Omental fat pad (tissue), 4 donors: ENCODE results near the gene TTLL1. TPM values are rescaled to one million over a fixed set of nuclear protein-coding genes. Genes with fewer than 3 reads are reported as not detected.
A peak's percentile ranks its signal among the peaks of the same experiment; 100 is the strongest.

Source experiments
- ATAC-seq: fragments of 150-250 bp; one replicate; pipeline ENCODE4 v1.9.1; 2016; ENCODE audit warnings: mild to moderate bottlenecking, moderate library complexity; ENCODE audit not compliant: low FRiP score
- DNase-seq: peaks from one replicate; pipeline ENCODE4 v3.0.0-alpha.2; 2019; ENCODE audit warnings: low spot score
- total RNA-seq, 4 donors: library from RNA; depleted of rRNA; stranded (reverse); fragments of >200 nt; gene quantifications; one replicate each; pipeline ENCODE4 v1.1.0, GENCODE V29; 2016
- TF ChIP-seq, protein P1 (sequence below), 3 donors: fragments of 450-650 bp; IDR thresholded peaks; one replicate each; pipeline ENCODE4 v1.5.1; 2016 to 2017; ENCODE audit warnings: antibody characterized with exemption in 3 of 3, mild to moderate bottlenecking in 3 of 3, moderate library complexity in 2 of 3

TTLL1 gene
- total RNA-seq, 4 donors from 2014 or later = 2.2 to 5.3 (median 3.6) TPM

DNA sequence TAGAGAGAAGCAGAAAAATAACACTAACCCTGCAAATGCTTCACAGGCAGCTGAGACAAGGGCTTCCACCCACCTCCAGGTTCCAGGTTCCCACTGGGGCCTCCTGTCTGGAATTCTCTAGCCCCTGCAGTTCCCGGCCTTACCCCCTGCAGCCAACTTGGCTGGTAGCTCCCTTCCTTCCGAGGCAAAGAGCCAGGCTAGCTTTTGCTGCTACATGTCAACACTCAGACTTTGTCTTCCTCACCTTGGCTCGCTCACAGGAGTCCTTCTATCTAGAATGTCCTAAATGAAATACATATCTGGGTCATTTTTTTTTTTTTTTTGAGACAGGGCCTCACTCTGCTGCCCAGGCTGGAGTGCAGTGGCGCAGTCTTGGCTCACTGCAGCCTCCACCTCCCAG, 9.9 kb upstream of the TTLL1 start:
- DNase-seq (no peak), ATAC-seq (no peak)
- TF ChIP-seq, protein P1, sequence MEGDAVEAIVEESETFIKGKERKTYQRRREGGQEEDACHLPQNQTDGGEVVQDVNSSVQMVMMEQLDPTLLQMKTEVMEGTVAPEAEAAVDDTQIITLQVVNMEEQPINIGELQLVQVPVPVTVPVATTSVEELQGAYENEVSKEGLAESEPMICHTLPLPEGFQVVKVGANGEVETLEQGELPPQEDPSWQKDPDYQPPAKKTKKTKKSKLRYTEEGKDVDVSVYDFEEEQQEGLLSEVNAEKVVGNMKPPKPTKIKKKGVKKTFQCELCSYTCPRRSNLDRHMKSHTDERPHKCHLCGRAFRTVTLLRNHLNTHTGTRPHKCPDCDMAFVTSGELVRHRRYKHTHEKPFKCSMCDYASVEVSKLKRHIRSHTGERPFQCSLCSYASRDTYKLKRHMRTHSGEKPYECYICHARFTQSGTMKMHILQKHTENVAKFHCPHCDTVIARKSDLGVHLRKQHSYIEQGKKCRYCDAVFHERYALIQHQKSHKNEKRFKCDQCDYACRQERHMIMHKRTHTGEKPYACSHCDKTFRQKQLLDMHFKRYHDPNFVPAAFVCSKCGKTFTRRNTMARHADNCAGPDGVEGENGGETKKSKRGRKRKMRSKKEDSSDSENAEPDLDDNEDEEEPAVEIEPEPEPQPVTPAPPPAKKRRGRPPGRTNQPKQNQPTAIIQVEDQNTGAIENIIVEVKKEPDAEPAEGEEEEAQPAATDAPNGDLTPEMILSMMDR (IDR thresholded peaks at IDR 0.05) = no peak

DNA sequence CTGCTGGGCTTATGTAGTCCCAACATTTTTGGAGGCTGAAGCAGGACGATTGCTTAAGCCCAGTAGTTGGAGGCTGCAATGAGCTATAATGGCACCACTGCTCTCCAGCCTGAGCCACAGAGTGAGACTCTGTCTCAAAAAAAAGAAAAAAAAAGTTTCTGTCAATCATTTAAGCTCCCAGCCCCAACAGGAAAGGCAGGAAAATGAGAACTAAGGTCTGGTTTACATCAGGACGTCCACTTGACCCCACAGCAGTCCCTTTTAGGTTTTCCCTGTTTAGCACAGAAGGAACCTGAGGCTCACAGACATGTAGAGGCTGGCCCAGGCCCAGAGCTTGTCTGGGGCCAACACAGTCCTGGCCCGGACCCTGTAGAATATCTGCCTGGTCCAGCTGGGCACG, 9.2 kb upstream of the TTLL1 start:
- DNase-seq = no peak
- ATAC-seq = no peak
- TF ChIP-seq, protein P1 (IDR thresholded peaks at IDR 0.05) = no peak

GRCh38 chr22:43096420-43096819, 7.2 kb upstream of the TTLL1 start:
- ATAC-seq (no peak), DNase-seq (no peak)
- TF ChIP-seq, protein P1 (IDR thresholded peaks at IDR 0.05) = no peak

DNA sequence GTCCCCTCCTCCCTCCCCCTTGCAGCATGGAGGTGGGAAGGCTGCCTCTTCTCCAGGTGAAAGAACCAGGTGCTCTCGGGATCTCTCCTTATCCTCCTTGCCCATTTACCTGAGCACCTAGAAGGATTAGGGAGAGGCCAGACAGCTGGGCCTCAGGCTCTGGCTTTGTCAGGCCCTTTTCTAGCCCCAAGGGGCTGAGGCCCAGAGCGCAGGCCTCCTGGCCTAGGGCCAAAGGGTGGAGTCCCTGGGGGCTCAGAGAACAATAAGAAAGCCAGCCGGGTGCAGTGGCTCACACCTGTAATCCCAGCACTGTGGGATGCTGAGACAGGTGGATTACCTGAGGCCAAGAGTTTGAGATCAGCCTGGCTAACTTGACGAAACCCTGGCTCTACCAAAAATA, 5.4 kb upstream of the TTLL1 start:
- no peak for ATAC-seq
- TF ChIP-seq, protein P1 (IDR thresholded peaks at IDR 0.05) = no peak
- DNase-seq = no peak

- no peak for ATAC-seq
- no peak for DNase-seq
- TF ChIP-seq, protein P1 (IDR thresholded peaks at IDR 0.05) = no peak
These were observed 4.9 kb upstream of the TTLL1 start for GRCh38 chr22:43094085-43094484.

DNA sequence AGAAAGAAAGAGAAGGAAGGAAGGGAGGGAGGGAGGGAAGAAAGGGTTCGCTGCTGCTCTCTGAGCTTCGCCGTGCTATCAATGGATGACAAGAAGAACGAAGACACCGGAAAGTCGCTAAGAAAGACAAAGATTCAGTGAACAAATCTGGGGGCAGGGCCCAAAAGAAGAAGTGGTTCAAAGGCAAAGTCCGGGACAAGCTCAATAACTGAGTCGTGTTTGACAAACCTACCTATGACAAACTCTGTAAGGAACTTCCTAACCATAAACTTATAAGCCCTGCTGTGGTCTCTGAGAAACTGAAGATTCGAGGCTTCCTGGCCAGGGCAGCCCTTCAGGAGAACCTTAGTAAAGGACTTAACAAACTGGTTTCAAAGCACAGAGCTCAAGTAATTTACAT, 2.9 kb upstream of the TTLL1 start:
- ATAC-seq = no peak
- no peak for DNase-seq
- TF ChIP-seq, protein P1 (IDR thresholded peaks at IDR 0.05) = no peak

DNA sequence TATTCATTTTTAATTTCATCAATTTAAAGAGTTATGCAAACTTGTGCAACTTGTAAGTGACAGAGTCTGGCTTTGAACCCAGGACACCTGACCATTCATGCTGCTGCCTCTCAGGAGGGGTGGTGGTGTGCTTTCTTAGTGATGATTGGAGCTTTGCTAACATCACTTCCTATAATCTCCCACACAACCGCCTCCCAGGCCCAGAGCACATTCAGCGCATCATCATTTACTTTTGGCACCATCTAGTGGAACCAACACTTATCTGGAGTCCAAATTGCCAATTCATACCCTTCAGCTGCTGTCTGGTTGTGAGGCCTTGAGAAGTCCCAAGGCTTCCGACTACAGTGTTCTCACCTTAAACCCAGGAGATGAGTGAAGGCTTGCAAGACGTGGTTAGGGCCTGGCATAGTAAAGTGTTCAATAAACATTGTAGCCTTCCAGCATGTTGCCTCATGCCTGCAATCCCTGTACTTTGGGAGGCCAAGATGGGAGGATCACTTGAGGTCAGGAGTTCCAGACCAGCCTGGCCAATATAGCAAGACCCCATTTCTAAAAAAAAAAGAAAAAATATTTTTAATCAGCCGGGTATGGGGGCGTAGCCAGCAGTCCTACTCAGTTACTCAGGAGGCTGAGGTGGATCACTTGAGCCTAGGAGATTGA, 1.1 kb upstream of the TTLL1 start:
- TF ChIP-seq, protein P1 (IDR thresholded peaks at IDR 0.05) = no peak
- ATAC-seq (peak; percentile 67), DNase-seq (no peak)
